Stomach (tissue), 4 donors: ENCODE data around the gene DPP8.

ENCODE experiments used
- POLR2A ChIP-seq, 4 donors: fragments of 450-650 bp; IDR thresholded peaks; one replicate each; pipeline ENCODE4 v1.6.1; 2016; ENCODE audit warnings: antibody characterized with exemption in 4 of 4, control low read depth in 2 of 4, mild to moderate bottlenecking in 1 of 4, moderate library complexity in 1 of 4
- TF ChIP-seq, protein P1 (sequence below), 7 experiments: fragments of 450-650 bp in 4 of 7; fragments of 200-600 bp in 3 of 7; sonication (generic) in 3 of 7; IDR thresholded peaks; one replicate each; pipeline ENCODE4 v1.5.1; 2016 to 2019; ENCODE audit warnings: antibody characterized with exemption in 7 of 7, control low read depth in 2 of 7, mild to moderate bottlenecking in 1 of 7

DNA sequence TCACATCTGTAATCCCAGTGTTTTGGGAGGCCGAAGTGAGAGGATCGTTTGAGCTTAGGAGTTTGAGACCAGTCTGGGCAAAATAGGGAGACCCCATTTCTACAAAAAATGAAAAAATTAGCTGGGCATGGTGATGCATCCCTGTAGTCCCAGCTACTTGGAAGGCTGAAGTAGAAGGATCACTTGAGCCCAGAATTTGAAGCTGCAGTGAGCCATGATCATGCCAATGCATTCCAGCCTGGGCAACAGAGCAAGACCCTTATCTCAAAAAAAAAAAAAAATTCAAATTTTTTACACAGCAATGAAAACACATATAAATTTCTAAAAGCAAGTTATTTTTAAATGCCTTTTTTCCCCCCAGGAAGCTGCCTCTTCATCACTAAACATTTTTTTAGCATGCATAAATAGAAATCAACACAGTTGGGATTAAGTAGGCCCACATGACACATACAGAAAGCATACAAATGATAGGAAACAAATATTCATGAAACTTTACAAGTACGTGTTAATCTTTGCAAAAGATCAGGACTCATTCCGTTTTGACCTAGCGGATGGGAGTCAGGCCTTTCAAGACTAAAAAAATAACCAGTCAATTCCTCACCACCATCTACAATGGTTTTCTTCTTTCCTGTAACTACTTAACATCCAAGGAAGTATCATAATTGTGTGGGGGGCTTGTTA, 49.1 kb downstream of the DPP8 start:
- TF ChIP-seq, protein P1, sequence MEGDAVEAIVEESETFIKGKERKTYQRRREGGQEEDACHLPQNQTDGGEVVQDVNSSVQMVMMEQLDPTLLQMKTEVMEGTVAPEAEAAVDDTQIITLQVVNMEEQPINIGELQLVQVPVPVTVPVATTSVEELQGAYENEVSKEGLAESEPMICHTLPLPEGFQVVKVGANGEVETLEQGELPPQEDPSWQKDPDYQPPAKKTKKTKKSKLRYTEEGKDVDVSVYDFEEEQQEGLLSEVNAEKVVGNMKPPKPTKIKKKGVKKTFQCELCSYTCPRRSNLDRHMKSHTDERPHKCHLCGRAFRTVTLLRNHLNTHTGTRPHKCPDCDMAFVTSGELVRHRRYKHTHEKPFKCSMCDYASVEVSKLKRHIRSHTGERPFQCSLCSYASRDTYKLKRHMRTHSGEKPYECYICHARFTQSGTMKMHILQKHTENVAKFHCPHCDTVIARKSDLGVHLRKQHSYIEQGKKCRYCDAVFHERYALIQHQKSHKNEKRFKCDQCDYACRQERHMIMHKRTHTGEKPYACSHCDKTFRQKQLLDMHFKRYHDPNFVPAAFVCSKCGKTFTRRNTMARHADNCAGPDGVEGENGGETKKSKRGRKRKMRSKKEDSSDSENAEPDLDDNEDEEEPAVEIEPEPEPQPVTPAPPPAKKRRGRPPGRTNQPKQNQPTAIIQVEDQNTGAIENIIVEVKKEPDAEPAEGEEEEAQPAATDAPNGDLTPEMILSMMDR (IDR thresholded peaks at IDR 0.05), result no peak
- TF ChIP-seq POLR2A (IDR thresholded peaks at IDR 0.05), result no peak
